HG02623 (cell line): Measurements from ENCODE around the gene FSTL5.
"Not testable (repeated sequence)": the region's sequence is repeated elsewhere in the genome, so short reads cannot be mapped to it uniquely, and the experiment has no call there.

ENCODE experiments used
- ATAC-seq: cut with Tn5 transposase; IDR thresholded peaks from one replicate; pipeline ENCODE4 v1.9.1; 2021; ENCODE audit warnings: moderate library complexity; ENCODE audit not compliant: unreplicated experiment

Gene FSTL5

GRCh38 chr4:162104459-162105124, 59.2 kb downstream of the FSTL5 start:
- ATAC-seq: no peak

- ATAC-seq: not testable (repeated sequence)
These were observed 59.9 kb downstream of the FSTL5 start for GRCh38 chr4:162103908-162104307.

GRCh38 chr4:162102713-162103112, 61.1 kb downstream of the FSTL5 start:
- no peak for ATAC-seq

GRCh38 chr4:162101337-162101736, 62.5 kb downstream of the FSTL5 start:
- no peak for ATAC-seq

GRCh38 chr4:162075726-162076125, 88.1 kb downstream of the FSTL5 start:
- no peak for ATAC-seq

- ATAC-seq: no peak
These were observed 102.6 kb downstream of the FSTL5 start for GRCh38 chr4:162061214-162061613.

DNA sequence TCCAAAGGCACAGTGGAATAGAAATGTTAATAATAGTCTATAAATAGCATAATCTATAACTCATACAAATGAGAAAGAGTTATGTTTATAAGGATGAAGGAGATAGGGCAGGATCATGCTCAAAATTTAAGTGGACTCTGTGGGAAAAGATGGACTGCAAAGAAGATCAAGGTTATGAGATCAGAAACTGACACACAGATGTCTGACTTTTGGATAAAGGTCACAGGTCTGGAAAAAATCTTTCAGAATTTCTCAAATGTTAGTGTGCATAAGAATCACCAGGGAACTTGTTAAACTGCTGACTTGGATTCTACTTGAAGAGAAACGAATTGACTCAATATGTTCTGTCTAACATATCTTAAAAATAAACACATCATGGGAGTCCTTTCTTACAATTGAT, 104.1 kb downstream of the FSTL5 start:
- no peak for ATAC-seq

DNA sequence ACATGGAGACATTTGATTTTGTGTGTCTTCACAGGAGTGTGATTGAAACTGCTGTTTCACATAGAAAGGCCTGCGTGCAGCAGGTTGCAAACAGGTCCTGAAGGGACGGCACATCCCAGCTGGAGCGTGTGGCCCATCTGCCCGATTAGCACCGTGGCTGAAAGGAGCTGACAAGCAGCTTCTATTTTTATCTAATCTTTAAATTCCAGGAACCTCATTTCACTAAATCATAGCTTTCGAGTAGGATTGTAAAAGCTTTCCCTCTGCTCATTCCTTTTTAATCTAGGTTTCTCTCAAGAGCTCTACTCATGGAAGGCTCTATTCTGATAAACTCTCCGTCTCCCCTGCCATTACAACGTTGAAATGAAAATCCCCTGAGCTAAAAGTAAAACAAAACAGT, 106.8 kb downstream of the FSTL5 start:
- ATAC-seq: no peak

- no peak for ATAC-seq
These were observed 117.7 kb downstream of the FSTL5 start for GRCh38 chr4:162046135-162046534.

DNA sequence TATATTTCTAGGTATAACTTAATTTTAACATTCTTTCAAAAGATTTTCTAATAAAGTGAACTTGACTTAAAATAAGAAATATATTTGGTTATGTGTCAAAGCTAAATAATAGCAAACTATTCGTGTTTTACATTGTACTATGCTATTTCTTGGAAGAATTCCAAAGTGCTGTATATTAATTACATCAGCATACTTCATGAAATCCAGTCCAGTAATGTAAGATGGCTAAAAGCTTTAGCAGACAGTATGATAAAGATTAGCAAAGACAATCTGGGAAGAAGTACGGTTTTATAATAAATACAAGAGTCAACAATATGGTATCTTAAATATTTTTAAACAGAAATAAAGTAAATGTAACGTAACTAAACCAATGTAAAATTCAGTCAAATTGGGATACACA, 125.7 kb downstream of the FSTL5 start:
- ATAC-seq: no peak

- ATAC-seq: no peak
These were observed 145.9 kb downstream of the FSTL5 start for GRCh38 chr4:162017863-162018262.

GRCh38 chr4:162016991-162017390, 146.8 kb downstream of the FSTL5 start:
- ATAC-seq: no peak

DNA sequence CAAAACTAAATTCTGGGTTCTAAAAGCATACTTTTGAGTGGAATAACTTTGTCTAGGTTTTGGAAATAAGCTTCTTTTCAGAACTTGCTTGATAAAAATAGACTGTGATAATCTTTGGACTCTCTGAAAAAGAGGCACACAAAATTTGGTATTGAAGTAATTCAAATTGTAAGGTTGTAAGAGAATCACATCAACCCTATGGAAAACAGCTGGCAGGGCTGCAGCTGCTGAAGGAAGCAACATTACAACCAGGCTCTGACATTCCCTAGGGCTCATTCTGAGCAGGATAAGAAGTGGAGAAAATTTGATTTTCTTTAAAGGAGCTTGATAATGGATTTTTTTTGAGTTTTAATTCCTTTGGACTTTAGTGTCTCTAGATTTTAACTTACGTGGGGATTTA, 147.6 kb downstream of the FSTL5 start:
- no peak for ATAC-seq

- ATAC-seq: no peak
These were observed 148.7 kb downstream of the FSTL5 start for GRCh38 chr4:162015090-162015489.

GRCh38 chr4:162011089-162011488, 152.7 kb downstream of the FSTL5 start:
- no peak for ATAC-seq

DNA sequence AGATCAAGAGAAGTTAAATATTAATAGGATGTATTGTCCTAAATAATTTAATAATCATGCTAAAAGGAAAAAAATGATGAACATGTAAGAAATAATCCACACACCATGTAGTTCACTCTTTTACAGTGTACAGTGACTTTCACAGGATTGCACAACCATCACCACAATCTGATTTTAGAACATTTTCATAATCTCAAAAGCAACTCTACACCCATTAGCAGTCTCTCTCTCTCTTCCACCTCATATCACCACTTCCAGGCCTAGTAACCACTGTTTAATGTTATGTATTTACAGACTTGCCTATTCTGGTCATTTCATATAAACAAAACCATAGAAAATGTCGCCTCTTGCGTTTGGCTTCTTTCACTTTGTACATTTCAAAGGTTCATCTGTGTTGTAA, 153.4 kb downstream of the FSTL5 start:
- no peak for ATAC-seq

- ATAC-seq: no peak
These were observed 171.5 kb downstream of the FSTL5 start for GRCh38 chr4:161992317-161992716.

GRCh38 chr4:161991811-161992210, 172.0 kb downstream of the FSTL5 start:
- no peak for ATAC-seq

- ATAC-seq: no peak
These were observed 173.1 kb downstream of the FSTL5 start for GRCh38 chr4:161990721-161991120.

DNA sequence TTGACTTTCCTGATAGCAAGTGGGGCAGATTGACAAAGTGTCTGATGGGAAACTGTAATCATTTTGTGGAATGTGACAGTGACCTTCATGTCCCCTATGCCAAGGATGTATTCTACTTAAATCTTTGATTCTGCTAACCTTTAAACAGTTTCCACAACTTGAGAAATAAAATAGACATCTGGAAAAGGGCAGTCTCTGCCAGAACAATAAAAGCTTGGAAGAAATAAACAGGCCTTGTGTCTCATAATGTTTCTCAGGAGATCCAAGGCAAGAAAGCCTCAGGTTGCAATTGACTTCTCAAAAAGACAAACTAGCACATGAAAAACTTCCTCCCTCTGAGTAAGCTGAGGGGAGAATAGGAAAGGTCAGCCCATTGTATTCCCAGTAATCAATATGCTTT, 174.9 kb downstream of the FSTL5 start:
- ATAC-seq: no peak

DNA sequence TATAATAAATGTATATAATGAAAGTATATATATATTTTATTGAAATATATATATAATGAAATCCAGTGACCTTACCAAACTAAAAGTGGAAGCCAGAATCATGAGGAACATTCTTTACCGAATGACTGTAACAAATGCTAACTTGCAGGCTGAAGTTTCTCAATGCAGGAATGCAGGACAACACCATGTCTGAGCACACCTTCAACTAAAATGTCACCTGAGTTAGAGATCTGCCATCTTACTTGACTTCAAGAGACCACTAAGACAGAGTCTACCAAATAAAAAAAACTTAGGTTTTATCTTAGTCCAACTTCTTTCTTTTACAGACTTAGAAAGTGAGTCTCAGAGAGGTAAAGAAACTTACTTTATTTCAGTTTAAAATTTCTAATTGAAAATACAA, 176.2 kb downstream of the FSTL5 start:
- no peak for ATAC-seq

- no peak for ATAC-seq
These were observed 211.4 kb downstream of the FSTL5 start for GRCh38 chr4:161952382-161952781.

DNA sequence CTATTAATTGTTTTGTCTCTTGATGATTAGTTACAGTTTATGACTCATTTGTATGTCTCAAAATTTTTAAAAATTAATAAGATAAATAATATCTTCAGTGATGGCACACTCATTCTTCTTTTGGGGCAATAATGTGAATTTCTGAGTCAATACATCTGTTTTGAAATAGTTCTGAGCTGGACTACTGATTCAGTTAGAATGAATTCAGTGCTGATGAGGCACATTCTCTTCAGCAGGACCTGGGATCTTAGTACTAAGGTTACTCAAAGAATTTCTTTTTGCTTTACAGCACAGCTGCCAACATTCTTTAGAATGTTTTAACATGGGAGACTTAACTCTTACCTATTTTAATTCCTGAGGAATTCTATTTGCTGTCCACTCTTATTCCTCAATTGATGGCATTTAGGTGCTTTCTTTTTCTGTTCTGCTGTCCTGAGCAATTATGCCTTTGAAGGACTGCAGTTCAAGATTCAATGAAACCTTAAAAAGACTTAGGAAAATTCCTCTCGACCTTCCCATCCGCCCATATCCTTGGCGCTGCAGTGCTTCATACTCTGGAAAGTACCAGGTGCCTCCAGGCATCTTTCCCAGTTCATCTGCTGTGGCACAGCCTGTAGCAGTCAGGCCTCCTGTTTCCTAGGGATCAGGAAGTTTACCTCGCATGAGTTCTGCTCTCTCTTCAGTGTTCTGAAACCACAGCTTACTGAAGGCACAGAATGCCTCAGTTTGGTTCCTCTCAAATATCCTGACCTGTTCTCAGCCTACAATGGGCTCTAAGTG, 213.7 kb downstream of the FSTL5 start:
- no peak for ATAC-seq
